SK-N-SH treated with all-trans-retinoic acid at 6 μM for 48 hours (cell line): Measurements from ENCODE around the gene CRYBG1.

Experiments used
- ATAC-seq: fragments of 200-7000 bp; cut with Tn5 transposase; 3 replicates; pipeline ENCODE4 v1.9.1; 2020; ENCODE audit warnings: mild to moderate bottlenecking, moderate library complexity
- ARNTL ChIP-seq: fragments of 450-650 bp; formaldehyde crosslinking; IDR thresholded peaks from 2 replicates; pipeline ENCODE4 v1.5.0; 2020; ENCODE audit warnings: low read depth, mild to moderate bottlenecking, moderate library complexity, borderline replicate concordance
- BACH2 ChIP-seq: fragments of 250-450 bp; sonication (Bioruptor Pico); IDR thresholded peaks from 2 replicates; pipeline ENCODE4 v1.9.0; 2021; ENCODE audit warnings: mild to moderate bottlenecking, borderline replicate concordance
- CSDC2 ChIP-seq: fragments of 250-450 bp; sonication (Bioruptor Pico); IDR thresholded peaks from 2 replicates; pipeline ENCODE4 v1.5.0; 2020; ENCODE audit warnings: mild to moderate bottlenecking, moderate library complexity
- ESRRG ChIP-seq: fragments of 250-450 bp; sonication (Bioruptor Pico); IDR thresholded peaks from 2 replicates; pipeline ENCODE4 v1.6.1; 2021; ENCODE audit warnings: mild to moderate bottlenecking
- GLIS3 ChIP-seq: fragments of 250-450 bp; sonication (Bioruptor Pico); IDR thresholded peaks from 2 replicates; pipeline ENCODE4 v1.5.0; 2020; ENCODE audit warnings: mild to moderate bottlenecking, moderate library complexity
- ISL1 ChIP-seq: fragments of 250-450 bp; sonication (Bioruptor Pico); IDR thresholded peaks from 2 replicates; pipeline ENCODE4 v2.1.2; 2022; ENCODE audit warnings: mild to moderate bottlenecking, moderate library complexity
- OSR1 ChIP-seq: fragments of 250-450 bp; sonication (Bioruptor Pico); IDR thresholded peaks from 2 replicates; pipeline ENCODE4 v1.8.0; 2022; ENCODE audit warnings: moderate library complexity, mild to moderate bottlenecking, inconsistent platforms
- PPARA ChIP-seq: fragments of 250-450 bp; sonication (Bioruptor Pico); IDR thresholded peaks from 2 replicates; pipeline ENCODE4 v1.5.0; 2020; ENCODE audit warnings: mild to moderate bottlenecking, borderline replicate concordance
- RARB ChIP-seq: fragments of 250-450 bp; sonication (Bioruptor Pico); IDR thresholded peaks from 2 replicates; pipeline ENCODE4 v1.8.0; 2021; ENCODE audit warnings: mild to moderate bottlenecking, moderate library complexity
- TCF4 ChIP-seq: fragments of 250-450 bp; sonication (Bioruptor Pico); IDR thresholded peaks from 2 replicates; pipeline ENCODE4 v1.8.0; 2021; ENCODE audit warnings: mild to moderate bottlenecking, moderate library complexity, borderline replicate concordance
- ZFP3 ChIP-seq: fragments of 250-450 bp; sonication (Bioruptor Pico); IDR thresholded peaks from 2 replicates; pipeline ENCODE4 v1.5.0; 2020; ENCODE audit warnings: mild to moderate bottlenecking, moderate library complexity
- ZFP30 ChIP-seq: fragments of 450-650 bp; formaldehyde crosslinking; IDR thresholded peaks from 2 replicates; pipeline ENCODE4 v1.5.0; 2022; ENCODE audit warnings: mild to moderate bottlenecking, moderate library complexity
- ZNF565 ChIP-seq: fragments of 450-650 bp; formaldehyde crosslinking; conservative IDR thresholded peaks from 2 replicates; pipeline ENCODE4 v1.5.0; 2020; ENCODE audit warnings: low read depth, mild to moderate bottlenecking, moderate library complexity
- ZNF70 ChIP-seq: fragments of 450-650 bp; formaldehyde crosslinking; IDR thresholded peaks from 2 replicates; pipeline ENCODE4 v1.5.0; 2020; ENCODE audit warnings: mild to moderate bottlenecking, moderate library complexity
- ZNF8 ChIP-seq: fragments of 450-650 bp; formaldehyde crosslinking; IDR thresholded peaks from 2 replicates; pipeline ENCODE4 v1.5.0; 2020; ENCODE audit warnings: mild to moderate bottlenecking, moderate library complexity
- TF ChIP-seq, protein P1 (sequence below): fragments of 250-450 bp; sonication (Bioruptor Pico); IDR thresholded peaks from 2 replicates; pipeline ENCODE4 v1.5.1; 2021; ENCODE audit warnings: mild to moderate bottlenecking, moderate library complexity
- TF ChIP-seq, protein P2 (sequence below): fragments of 250-450 bp; sonication (Bioruptor Pico); IDR thresholded peaks from 2 replicates; pipeline ENCODE4 v1.8.0; 2021; ENCODE audit warnings: low read depth, mild to moderate bottlenecking, moderate library complexity, borderline replicate concordance
- TF ChIP-seq, protein P3 (sequence below): fragments of 250-450 bp; sonication (Bioruptor Pico); IDR thresholded peaks from 2 replicates; pipeline ENCODE4 v1.8.0; 2020; ENCODE audit warnings: mild to moderate bottlenecking, moderate library complexity, borderline replicate concordance
- TF ChIP-seq, protein P4 (sequence below): fragments of 250-450 bp; sonication (Bioruptor Pico); IDR thresholded peaks from 2 replicates; pipeline ENCODE4 v1.5.0; 2020; ENCODE audit warnings: mild to moderate bottlenecking, moderate library complexity

The CRYBG1 gene

DNA sequence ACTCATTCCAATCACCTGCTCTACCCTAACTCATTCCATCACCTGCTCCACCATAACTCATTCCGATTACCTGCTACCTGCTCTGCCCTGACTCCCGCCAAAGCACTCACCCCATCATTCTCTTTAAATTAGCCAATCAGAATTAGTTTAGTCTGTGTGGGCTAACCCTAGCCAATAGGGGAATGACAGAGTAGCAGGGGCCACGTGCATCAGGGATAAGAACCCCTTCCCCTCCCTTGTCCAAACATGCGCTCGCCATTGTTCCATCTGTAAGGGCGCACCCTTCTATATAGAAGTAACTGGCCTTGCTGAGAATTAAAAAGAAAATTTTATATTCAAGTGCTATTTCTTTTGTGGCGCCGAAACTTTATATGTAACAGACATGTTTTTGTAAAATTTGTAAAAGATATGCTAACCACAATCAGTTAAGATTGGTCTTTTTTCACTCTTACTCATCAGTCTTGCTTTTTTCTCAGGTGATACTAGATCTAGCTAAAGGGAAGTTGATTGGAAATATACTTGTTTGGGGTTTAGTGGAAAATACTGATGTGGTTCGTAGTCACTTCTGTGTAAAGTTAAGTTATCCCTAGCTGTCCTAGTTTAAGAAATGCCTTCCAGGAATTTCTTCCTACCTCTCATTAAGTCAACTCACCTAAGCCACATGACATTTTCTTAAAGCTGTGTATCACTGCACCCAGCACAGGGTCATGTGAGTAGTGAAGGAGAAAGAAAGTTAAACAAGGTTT, 252.3 kb downstream of the CRYBG1 start:
- no peak for ATAC-seq
- no peak for TF ChIP-seq ZFP3 (CRISPR knock-in tag)
- no peak for TF ChIP-seq RARB (CRISPR knock-in tag)
- TF ChIP-seq ZNF70 (CRISPR knock-in tag), result no peak
- TF ChIP-seq, all 23 proteins: peak for 0

DNA sequence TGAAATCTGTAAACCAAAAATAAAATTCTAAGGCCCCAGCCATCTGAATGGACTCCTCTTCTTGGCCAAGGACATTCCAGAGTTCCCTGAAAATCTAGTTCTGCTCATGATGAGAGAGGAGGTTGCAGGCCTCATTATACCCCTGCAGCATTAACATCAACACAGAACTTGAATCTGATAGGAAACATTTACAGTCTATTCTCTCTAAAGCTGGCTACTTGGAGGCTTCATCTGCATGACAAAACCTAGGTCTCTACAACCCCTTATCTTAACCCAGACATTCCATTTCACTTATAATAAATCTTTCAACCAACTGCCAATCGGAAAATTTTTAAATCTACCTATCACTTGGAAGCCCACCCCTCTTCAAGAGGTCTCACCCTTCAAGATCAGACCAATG, 253.1 kb downstream of the CRYBG1 start:
- ATAC-seq, result no peak
- TF ChIP-seq, protein P1, sequence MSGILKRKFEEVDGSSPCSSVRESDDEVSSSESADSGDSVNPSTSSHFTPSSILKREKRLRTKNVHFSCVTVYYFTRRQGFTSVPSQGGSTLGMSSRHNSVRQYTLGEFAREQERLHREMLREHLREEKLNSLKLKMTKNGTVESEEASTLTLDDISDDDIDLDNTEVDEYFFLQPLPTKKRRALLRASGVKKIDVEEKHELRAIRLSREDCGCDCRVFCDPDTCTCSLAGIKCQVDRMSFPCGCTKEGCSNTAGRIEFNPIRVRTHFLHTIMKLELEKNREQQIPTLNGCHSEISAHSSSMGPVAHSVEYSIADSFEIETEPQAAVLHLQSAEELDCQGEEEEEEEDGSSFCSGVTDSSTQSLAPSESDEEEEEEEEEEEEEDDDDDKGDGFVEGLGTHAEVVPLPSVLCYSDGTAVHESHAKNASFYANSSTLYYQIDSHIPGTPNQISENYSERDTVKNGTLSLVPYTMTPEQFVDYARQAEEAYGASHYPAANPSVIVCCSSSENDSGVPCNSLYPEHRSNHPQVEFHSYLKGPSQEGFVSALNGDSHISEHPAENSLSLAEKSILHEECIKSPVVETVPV (CRISPR knock-in tag), result no peak
- TF ChIP-seq ZFP30 (CRISPR knock-in tag) (no peak), ZNF70 (CRISPR knock-in tag) (no peak), BACH2 (CRISPR knock-in tag) (no peak), ESRRG (no peak), GLIS3 (CRISPR knock-in tag) (no peak), RARB (CRISPR knock-in tag) (no peak), TCF4 (CRISPR knock-in tag) (no peak), ZFP3 (CRISPR knock-in tag) (no peak), ZNF565 (CRISPR knock-in tag) (no peak), CSDC2 (no peak), OSR1 (CRISPR knock-in tag) (no peak), PPARA (CRISPR knock-in tag) (no peak), ZNF8 (CRISPR knock-in tag) (no peak)

DNA sequence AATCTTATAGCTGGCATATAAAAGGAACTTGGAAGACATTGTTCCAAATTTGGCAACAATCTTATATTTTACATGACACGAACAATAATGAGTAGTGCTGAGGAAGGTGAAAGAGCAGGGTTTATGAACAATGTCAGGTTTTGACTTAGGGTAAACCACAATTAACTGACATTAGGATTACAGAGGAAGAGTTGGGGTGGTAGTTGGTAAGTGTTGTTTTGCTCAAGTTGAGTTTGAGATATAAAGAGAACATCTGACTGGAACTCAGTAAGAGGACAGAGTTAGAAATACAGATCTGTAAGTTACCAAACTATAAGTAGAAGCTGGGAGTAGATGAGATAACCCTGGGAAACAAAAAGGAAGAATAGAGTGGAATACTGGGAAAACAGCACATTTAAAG, 253.6 kb downstream of the CRYBG1 start:
- no peak for ATAC-seq
- TF ChIP-seq, protein P1 (CRISPR knock-in tag), result no peak
- TF ChIP-seq RARB (CRISPR knock-in tag), result no peak
- no peak for TF ChIP-seq ZNF70 (CRISPR knock-in tag)
- TF ChIP-seq, protein P2, sequence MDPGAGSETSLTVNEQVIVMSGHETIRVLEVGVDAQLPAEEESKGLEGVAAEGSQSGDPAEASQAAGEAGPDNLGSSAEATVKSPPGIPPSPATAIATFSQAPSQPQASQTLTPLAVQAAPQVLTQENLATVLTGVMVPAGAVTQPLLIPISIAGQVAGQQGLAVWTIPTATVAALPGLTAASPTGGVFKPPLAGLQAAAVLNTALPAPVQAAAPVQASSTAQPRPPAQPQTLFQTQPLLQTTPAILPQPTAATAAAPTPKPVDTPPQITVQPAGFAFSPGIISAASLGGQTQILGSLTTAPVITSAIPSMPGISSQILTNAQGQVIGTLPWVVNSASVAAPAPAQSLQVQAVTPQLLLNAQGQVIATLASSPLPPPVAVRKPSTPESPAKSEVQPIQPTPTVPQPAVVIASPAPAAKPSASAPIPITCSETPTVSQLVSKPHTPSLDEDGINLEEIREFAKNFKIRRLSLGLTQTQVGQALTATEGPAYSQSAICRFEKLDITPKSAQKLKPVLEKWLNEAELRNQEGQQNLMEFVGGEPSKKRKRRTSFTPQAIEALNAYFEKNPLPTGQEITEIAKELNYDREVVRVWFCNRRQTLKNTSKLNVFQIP (CRISPR knock-in tag), result no peak
- TF ChIP-seq, protein P3, sequence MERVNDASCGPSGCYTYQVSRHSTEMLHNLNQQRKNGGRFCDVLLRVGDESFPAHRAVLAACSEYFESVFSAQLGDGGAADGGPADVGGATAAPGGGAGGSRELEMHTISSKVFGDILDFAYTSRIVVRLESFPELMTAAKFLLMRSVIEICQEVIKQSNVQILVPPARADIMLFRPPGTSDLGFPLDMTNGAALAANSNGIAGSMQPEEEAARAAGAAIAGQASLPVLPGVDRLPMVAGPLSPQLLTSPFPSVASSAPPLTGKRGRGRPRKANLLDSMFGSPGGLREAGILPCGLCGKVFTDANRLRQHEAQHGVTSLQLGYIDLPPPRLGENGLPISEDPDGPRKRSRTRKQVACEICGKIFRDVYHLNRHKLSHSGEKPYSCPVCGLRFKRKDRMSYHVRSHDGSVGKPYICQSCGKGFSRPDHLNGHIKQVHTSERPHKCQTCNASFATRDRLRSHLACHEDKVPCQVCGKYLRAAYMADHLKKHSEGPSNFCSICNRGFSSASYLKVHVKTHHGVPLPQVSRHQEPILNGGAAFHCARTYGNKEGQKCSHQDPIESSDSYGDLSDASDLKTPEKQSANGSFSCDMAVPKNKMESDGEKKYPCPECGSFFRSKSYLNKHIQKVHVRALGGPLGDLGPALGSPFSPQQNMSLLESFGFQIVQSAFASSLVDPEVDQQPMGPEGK (CRISPR knock-in tag), result no peak
- TF ChIP-seq CSDC2, result no peak
- no peak for TF ChIP-seq PPARA (CRISPR knock-in tag)
- TF ChIP-seq TCF4 (CRISPR knock-in tag), result no peak

DNA sequence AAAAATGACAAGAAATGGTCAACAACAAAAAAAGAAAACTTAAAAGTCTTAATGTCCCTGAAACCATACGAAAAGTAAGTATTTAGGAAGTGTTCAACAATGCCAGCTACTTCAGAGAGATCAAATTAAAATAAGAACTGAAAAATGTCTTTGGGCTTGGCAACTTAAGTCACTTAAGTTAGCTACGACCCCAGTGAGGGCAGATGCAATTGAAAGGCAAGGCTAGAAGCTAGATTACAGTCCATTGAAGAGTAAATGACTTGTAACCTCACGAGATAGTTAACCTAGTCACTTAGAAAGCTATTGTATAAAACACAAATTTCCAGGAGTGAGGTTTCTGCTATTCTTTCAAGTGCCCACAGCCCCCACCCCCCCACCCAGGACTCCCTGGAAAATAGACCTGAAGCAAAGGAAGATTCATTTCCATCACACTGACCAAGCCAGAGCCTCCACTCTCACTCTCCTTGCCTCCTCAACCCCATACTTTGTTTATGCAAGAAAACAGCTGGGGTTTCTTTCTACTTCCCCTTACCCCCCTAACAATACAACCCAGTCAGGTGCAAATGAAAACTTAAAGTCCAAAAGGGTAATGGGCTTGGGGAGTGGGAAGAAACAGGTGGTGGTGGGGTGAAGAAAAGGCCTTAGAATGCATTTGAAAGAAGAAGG, 254.2 kb downstream of the CRYBG1 start:
- TF ChIP-seq, protein P4, sequence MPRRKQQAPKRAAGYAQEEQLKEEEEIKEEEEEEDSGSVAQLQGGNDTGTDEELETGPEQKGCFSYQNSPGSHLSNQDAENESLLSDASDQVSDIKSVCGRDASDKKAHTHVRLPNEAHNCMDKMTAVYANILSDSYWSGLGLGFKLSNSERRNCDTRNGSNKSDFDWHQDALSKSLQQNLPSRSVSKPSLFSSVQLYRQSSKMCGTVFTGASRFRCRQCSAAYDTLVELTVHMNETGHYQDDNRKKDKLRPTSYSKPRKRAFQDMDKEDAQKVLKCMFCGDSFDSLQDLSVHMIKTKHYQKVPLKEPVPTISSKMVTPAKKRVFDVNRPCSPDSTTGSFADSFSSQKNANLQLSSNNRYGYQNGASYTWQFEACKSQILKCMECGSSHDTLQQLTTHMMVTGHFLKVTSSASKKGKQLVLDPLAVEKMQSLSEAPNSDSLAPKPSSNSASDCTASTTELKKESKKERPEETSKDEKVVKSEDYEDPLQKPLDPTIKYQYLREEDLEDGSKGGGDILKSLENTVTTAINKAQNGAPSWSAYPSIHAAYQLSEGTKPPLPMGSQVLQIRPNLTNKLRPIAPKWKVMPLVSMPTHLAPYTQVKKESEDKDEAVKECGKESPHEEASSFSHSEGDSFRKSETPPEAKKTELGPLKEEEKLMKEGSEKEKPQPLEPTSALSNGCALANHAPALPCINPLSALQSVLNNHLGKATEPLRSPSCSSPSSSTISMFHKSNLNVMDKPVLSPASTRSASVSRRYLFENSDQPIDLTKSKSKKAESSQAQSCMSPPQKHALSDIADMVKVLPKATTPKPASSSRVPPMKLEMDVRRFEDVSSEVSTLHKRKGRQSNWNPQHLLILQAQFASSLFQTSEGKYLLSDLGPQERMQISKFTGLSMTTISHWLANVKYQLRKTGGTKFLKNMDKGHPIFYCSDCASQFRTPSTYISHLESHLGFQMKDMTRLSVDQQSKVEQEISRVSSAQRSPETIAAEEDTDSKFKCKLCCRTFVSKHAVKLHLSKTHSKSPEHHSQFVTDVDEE, result no peak
- TF ChIP-seq ESRRG (no peak), ISL1 (CRISPR knock-in tag) (no peak), ZNF8 (CRISPR knock-in tag) (no peak), ZNF565 (CRISPR knock-in tag) (no peak), PPARA (CRISPR knock-in tag) (no peak), ARNTL (CRISPR knock-in tag) (no peak)
- ATAC-seq, result no peak
